Measurements from ENCODE around the gene EDARADD. TPM values are rescaled to one million over a fixed set of nuclear protein-coding genes. Genes with fewer than 3 reads are reported as not detected.
"Not testable (repeated sequence)": the region's sequence is repeated elsewhere in the genome, so short reads cannot be mapped to it uniquely, and the experiment has no call there.

The EDARADD gene
- total RNA-seq, 1 donor from 2014 or later: 17.0 TPM

DNA sequence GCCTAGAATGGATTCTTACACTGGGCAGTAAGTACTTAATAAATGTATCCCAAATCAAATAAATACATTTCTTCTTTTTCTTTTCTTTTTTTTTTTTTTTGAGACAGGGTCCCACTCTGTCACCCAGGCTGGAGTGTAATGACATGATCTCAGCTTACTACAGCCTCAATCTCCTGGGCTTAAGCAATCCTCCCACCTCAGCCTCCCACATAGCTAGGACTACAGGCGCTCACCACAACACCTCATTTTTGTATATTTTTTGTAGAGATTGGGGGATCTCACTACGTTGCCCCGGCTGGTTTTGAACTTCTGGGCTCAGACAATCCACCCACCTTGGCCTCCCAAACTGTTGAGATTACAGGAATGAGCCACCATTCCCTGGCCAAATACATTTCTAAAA lies 66.0 kb downstream of the EDARADD start:
- DNase-seq (ENCODE audit: low spot score in 2 of 2, unreplicated experiment in 2 of 2): no peak
- no peak for TF ChIP-seq CTCF (IDR thresholded peaks at IDR 0.05; ENCODE audit: unreplicated experiment)
- H3K27me3 Mint-ChIP-seq (ENCODE audit: low read depth): no peaks in the 10 kb centered on the region
- no peak overlapping the region for H3K4me3 Mint-ChIP-seq
- peaks cover 13% of the 10 kb centered on the region for H3K36me3 Mint-ChIP-seq
- peaks cover 31% of the 10 kb centered on the region for H3K4me1 Mint-ChIP-seq
- H3K9me3 Mint-ChIP-seq: no peaks in the 10 kb centered on the region
- H3K27ac Mint-ChIP-seq: no peak overlapping the region

- DNase-seq (ENCODE audit: low spot score in 2 of 2, unreplicated experiment in 2 of 2); H3K27ac Mint-ChIP-seq; H3K9me3 Mint-ChIP-seq; H3K4me3 Mint-ChIP-seq; H3K27me3 Mint-ChIP-seq (ENCODE audit: low read depth): not testable (repeated sequence)
- Mint-ChIP-seq H3K4me1 (peaks cover 33% of the 10 kb centered on the region), H3K36me3 (peaks cover 14% of the 10 kb centered on the region)
Measured at GRCh38 chr1:236464197-236464596, 70.1 kb downstream of the EDARADD start.

- H3K27ac Mint-ChIP-seq: peak overlapping the region; percentile 87
- peaks cover 11% of the 10 kb centered on the region for H3K36me3 Mint-ChIP-seq
- no peak for DNase-seq (ENCODE audit: low spot score in 2 of 2, unreplicated experiment in 2 of 2)
- peaks cover 32% of the 10 kb centered on the region for H3K4me1 Mint-ChIP-seq
- no peak for TF ChIP-seq CTCF (IDR thresholded peaks at IDR 0.05; ENCODE audit: unreplicated experiment)
- H3K4me3 Mint-ChIP-seq: no peak overlapping the region
- no peaks in the 10 kb centered on the region for H3K9me3 Mint-ChIP-seq
- no peaks in the 10 kb centered on the region for H3K27me3 Mint-ChIP-seq (ENCODE audit: low read depth)
Measured at GRCh38 chr1:236465231-236465958, 71.3 kb downstream of the EDARADD start.

GRCh38 chr1:236465959-236466303 lies 71.8 kb downstream of the EDARADD start:
- H3K27me3 Mint-ChIP-seq (ENCODE audit: low read depth): no peaks in the 10 kb centered on the region
- peaks cover 33% of the 10 kb centered on the region for H3K4me1 Mint-ChIP-seq
- peaks cover 11% of the 10 kb centered on the region for H3K36me3 Mint-ChIP-seq
- no peaks in the 10 kb centered on the region for H3K9me3 Mint-ChIP-seq
- peak overlapping the region; percentile 87 for H3K27ac Mint-ChIP-seq
- no peak for TF ChIP-seq CTCF (IDR thresholded peaks at IDR 0.05; ENCODE audit: unreplicated experiment)
- no peak overlapping the region for H3K4me3 Mint-ChIP-seq
- DNase-seq (ENCODE audit: low spot score in 2 of 2, unreplicated experiment in 2 of 2): no peak

- no peaks in the 10 kb centered on the region for H3K9me3 Mint-ChIP-seq
- no peak overlapping the region for H3K4me3 Mint-ChIP-seq
- H3K27me3 Mint-ChIP-seq (ENCODE audit: low read depth): no peaks in the 10 kb centered on the region
- H3K4me1 Mint-ChIP-seq: peaks cover 46% of the 10 kb centered on the region
- no peak for TF ChIP-seq CTCF (IDR thresholded peaks at IDR 0.05; ENCODE audit: unreplicated experiment)
- no peak for DNase-seq (ENCODE audit: low spot score in 2 of 2, unreplicated experiment in 2 of 2)
- peaks cover 11% of the 10 kb centered on the region for H3K36me3 Mint-ChIP-seq
- peak overlapping the region; percentile 57 for H3K27ac Mint-ChIP-seq
Measured at GRCh38 chr1:236467327-236467641, 73.2 kb downstream of the EDARADD start.

DNA sequence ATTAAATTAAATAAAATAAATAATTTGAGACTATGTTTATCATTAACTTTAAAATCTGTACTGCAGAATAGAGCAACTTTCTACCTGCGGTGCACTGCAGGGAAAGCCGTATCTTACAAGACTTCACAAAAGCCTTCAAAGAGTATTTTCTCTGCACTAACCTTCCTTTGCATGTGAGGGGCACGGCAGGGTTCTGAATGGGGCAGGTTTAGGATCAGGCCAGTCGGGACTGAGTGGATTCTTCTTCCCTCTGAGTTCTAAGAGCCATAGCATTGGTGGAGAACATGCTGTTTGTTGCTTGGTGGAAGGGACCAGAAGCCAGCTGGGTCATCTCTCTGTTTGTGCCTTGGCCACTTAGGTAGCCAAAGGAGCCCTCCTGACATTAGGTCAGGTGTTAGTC lies 74.5 kb downstream of the EDARADD start:
- Mint-ChIP-seq H3K4me3 (no peak overlapping the region), H3K27ac (no peak overlapping the region), H3K36me3 (peaks cover 10% of the 10 kb centered on the region), H3K4me1 (peaks cover 56% of the 10 kb centered on the region), H3K9me3 (no peaks in the 10 kb centered on the region), H3K27me3 (ENCODE audit: low read depth) (no peaks in the 10 kb centered on the region)
- DNase-seq (ENCODE audit: low spot score in 2 of 2, unreplicated experiment in 2 of 2): no peak
- no peak for TF ChIP-seq CTCF (IDR thresholded peaks at IDR 0.05; ENCODE audit: unreplicated experiment)
